GM19438 (cell line): ENCODE measurements around the gene TBC1D10B.
"Not testable (repeated sequence)": the region's sequence is repeated elsewhere in the genome, so short reads cannot be mapped to it uniquely, and the experiment has no call there.

Experiments
- ATAC-seq: cut with Tn5 transposase; IDR thresholded peaks from one replicate; pipeline ENCODE4 v1.9.1; 2021; ENCODE audit warnings: low read depth; ENCODE audit not compliant: unreplicated experiment

The TBC1D10B gene

GRCh38 chr16:30342751-30343490 lies 27.4 kb downstream of the TBC1D10B start:
- ATAC-seq, result no peak

GRCh38 chr16:30341971-30342370 lies 28.3 kb downstream of the TBC1D10B start:
- ATAC-seq, result not testable (repeated sequence)

- no peak for ATAC-seq
Observed at GRCh38 chr16:30340621-30341020, 29.7 kb downstream of the TBC1D10B start.

- ATAC-seq, result not testable (repeated sequence)
Observed at GRCh38 chr16:30338715-30339114, 31.6 kb downstream of the TBC1D10B start.

- not testable (repeated sequence) for ATAC-seq
Observed at GRCh38 chr16:30337964-30338357, 32.3 kb downstream of the TBC1D10B start.

- ATAC-seq, result peak; percentile 13
Observed at GRCh38 chr16:30335598-30336474, 34.5 kb downstream of the TBC1D10B start.

- peak; percentile 61 for ATAC-seq
Observed at GRCh38 chr16:30335028-30335597, 35.2 kb downstream of the TBC1D10B start.

- peak; percentile 81 for ATAC-seq
Observed at GRCh38 chr16:30334473-30334989, 35.8 kb downstream of the TBC1D10B start.

GRCh38 chr16:30324220-30324619 lies 46.1 kb downstream of the TBC1D10B start:
- ATAC-seq, result not testable (repeated sequence)

GRCh38 chr16:30318647-30319046 lies 51.6 kb downstream of the TBC1D10B start:
- not testable (repeated sequence) for ATAC-seq

- not testable (repeated sequence) for ATAC-seq
Observed at GRCh38 chr16:30310937-30311336, 59.4 kb downstream of the TBC1D10B start.

GRCh38 chr16:30309255-30309654 lies 61.0 kb downstream of the TBC1D10B start:
- ATAC-seq, result not testable (repeated sequence)
